ENCODE measurements around the gene NEU1.
A peak's percentile ranks its signal among the peaks of the same experiment; 100 is the strongest.
"Not testable (repeated sequence)": the region's sequence is repeated elsewhere in the genome, so short reads cannot be mapped to it uniquely, and the experiment has no call there.

Gene NEU1

GRCh38 chr6:31862344-31863235, at the start of gene NEU1:
Gene NEU1, minus strand, starts transcription at chr6:31862821. Its CDS starts 45 bp downstream, at chr6:31862776.
- DNase-seq (ENCODE audit: low spot score), result peak; percentile 100

GRCh38 chr6:31911826-31912585, 49.4 kb upstream of the NEU1 start:
- no peak for DNase-seq (ENCODE audit: low spot score)

GRCh38 chr6:31909298-31909697, 46.7 kb upstream of the NEU1 start:
- DNase-seq (ENCODE audit: low spot score), result not testable (repeated sequence)

- no peak for DNase-seq (ENCODE audit: low spot score)
These were observed 46.2 kb upstream of the NEU1 start for GRCh38 chr6:31908791-31909190.

- not testable (repeated sequence) for DNase-seq (ENCODE audit: low spot score)
These were observed 45.6 kb upstream of the NEU1 start for GRCh38 chr6:31908255-31908654.

- peak; percentile 37 for DNase-seq (ENCODE audit: low spot score)
These were observed 44.7 kb upstream of the NEU1 start for GRCh38 chr6:31907158-31907813.

- not testable (repeated sequence) for DNase-seq (ENCODE audit: low spot score)
These were observed 44.1 kb upstream of the NEU1 start for GRCh38 chr6:31906727-31907126.

GRCh38 chr6:31906122-31906521, 43.5 kb upstream of the NEU1 start:
- no peak for DNase-seq (ENCODE audit: low spot score)

GRCh38 chr6:31905041-31905440, 42.4 kb upstream of the NEU1 start:
- no peak for DNase-seq (ENCODE audit: low spot score)

GRCh38 chr6:31903957-31904356, 41.3 kb upstream of the NEU1 start:
- no peak for DNase-seq (ENCODE audit: low spot score)

- DNase-seq (ENCODE audit: low spot score), result peak; percentile 92
These were observed 39.5 kb upstream of the NEU1 start, which contains the start of gene ZBTB12 for GRCh38 chr6:31901953-31902643. Gene ZBTB12, minus strand, starts transcription at chr6:31902086. Its CDS starts 781 bp downstream, at chr6:31901305.

- peak; percentile 37 for DNase-seq (ENCODE audit: low spot score)
These were observed 38.9 kb upstream of the NEU1 start for GRCh38 chr6:31901415-31901952.

GRCh38 chr6:31900917-31901414, 38.3 kb upstream of the NEU1 start:
- DNase-seq (ENCODE audit: low spot score), result no peak

GRCh38 chr6:31899882-31900722, 37.5 kb upstream of the NEU1 start:
- DNase-seq (ENCODE audit: low spot score), result no peak

GRCh38 chr6:31899215-31899614, 36.6 kb upstream of the NEU1 start:
- no peak for DNase-seq (ENCODE audit: low spot score)

GRCh38 chr6:31898383-31899011, 35.9 kb upstream of the NEU1 start:
- DNase-seq (ENCODE audit: low spot score), result peak; percentile 50

- DNase-seq (ENCODE audit: low spot score), result peak; percentile 88
These were observed 35.2 kb upstream of the NEU1 start, which contains the start of gene EHMT2 for GRCh38 chr6:31897612-31898382. Gene EHMT2, minus strand, starts transcription at chr6:31897698. Its CDS starts 21 bp downstream, at chr6:31897677.

- no peak for DNase-seq (ENCODE audit: low spot score)
These were observed 34.4 kb upstream of the NEU1 start for GRCh38 chr6:31896856-31897611.
